Measurements from ENCODE around the gene GALNT9. TPM values are rescaled to one million over a fixed set of nuclear protein-coding genes. Genes with fewer than 3 reads are reported as not detected.

GALNT9 gene
- total RNA-seq, 1 experiment from 2014 or later, result 0.54 TPM

DNA sequence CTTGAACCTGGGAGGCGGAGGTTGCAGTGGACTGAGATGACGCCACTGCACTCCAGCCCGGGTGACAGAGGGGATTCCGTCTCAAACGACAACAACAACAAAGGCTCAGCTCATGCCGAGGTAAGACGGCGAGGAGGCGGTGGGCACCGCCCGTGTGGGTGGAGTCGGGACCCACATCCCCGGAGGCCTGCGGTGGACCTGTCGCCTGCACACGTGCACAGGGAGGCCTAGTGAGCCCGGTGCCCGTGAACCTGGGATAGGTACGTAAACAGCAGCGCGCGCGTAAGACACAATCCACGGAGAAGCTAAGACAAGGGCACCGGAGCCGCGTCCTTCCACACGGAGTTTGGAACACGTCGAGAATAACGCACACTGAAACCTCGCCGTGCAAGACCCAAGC, 78.7 kb downstream of the GALNT9 start:
- intact Hi-C loops (cut with micrococcal nuclease; ENCODE audit: unreplicated experiment), result no loop called here
- H3K9me3 Mint-ChIP-seq (ENCODE audit: low read depth, unreplicated experiment), result no peaks in the 10 kb centered on the region

DNA sequence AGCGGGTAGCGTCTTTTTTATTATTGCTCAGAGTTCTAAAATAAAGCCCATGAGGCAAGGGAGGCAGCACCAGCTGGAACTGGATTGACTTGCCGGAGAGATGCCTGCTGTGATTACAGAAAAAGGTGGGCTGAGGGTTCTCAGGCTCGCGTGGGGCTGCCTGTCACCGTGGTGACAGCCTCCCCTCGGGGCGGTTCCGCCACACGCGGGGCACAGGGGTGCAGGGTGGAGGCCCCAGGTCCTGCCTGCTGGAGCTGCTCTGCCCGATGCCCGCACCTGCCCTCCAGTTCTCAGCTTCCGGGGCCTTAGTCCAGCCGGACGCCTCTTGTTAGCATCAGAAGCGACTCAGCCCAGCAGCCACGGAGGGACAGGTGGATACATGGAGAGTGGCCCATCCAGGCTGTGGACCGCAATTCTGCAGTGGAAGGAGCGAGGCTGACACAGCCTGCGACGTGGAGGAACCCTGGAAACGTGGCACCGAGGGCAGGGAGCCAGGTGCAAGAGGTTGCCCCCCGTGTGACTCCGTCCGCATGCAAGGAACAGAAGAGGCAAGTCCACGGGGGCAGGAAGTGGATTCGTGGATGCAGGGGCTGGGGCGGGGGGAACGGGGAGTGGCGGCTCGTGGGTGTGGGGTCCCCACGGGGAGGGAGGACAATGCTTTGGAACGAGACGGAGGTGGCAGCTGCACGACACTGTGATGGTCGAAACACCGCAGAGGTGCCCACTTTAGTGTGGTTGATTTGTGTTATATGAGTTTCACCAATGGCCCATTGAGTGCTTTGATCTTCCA, 79.5 kb downstream of the GALNT9 start:
- CTCF ChIA-PET, result interaction anchor here (0.6 kb wide), 1 partner anchor 16 kb away, joined by 3 read pairs; no protein-coding TSS in a partner anchor
- H3K36me3 Mint-ChIP-seq (ENCODE audit: insufficient read depth, unreplicated experiment), result no peaks in the 10 kb centered on the region
- no peak for DNase-seq
- H3K27ac Mint-ChIP-seq (ENCODE audit: unreplicated experiment), result no peak overlapping the region
- no peak overlapping the region for H3K4me3 Mint-ChIP-seq (ENCODE audit: low read depth, unreplicated experiment)
- H3K4me1 Mint-ChIP-seq (ENCODE audit: low read depth, unreplicated experiment), result no peaks in the 10 kb centered on the region
- TF ChIP-seq, protein P1, sequence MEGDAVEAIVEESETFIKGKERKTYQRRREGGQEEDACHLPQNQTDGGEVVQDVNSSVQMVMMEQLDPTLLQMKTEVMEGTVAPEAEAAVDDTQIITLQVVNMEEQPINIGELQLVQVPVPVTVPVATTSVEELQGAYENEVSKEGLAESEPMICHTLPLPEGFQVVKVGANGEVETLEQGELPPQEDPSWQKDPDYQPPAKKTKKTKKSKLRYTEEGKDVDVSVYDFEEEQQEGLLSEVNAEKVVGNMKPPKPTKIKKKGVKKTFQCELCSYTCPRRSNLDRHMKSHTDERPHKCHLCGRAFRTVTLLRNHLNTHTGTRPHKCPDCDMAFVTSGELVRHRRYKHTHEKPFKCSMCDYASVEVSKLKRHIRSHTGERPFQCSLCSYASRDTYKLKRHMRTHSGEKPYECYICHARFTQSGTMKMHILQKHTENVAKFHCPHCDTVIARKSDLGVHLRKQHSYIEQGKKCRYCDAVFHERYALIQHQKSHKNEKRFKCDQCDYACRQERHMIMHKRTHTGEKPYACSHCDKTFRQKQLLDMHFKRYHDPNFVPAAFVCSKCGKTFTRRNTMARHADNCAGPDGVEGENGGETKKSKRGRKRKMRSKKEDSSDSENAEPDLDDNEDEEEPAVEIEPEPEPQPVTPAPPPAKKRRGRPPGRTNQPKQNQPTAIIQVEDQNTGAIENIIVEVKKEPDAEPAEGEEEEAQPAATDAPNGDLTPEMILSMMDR (IDR thresholded peaks at IDR 0.05; ENCODE audit: unreplicated experiment), result no peak
- no TSS peak for BruUV-seq (replicated peaks)
- intact Hi-C loops (cut with micrococcal nuclease; ENCODE audit: unreplicated experiment), result no loop called here
- no peaks in the 10 kb centered on the region for H3K9me3 Mint-ChIP-seq (ENCODE audit: low read depth, unreplicated experiment)
- peaks cover 93% of the 10 kb centered on the region for H3K27me3 Mint-ChIP-seq (ENCODE audit: unreplicated experiment)

More for the DNA sequence above, 78.7 kb downstream of the GALNT9 start:
- CTCF ChIA-PET, result interaction anchor here (0.6 kb wide), 1 partner anchor 16 kb away, joined by 3 read pairs; no protein-coding TSS in a partner anchor
- no TSS peak for BruUV-seq (replicated peaks)
- Mint-ChIP-seq H3K27me3 (ENCODE audit: unreplicated experiment) (peaks cover 95% of the 10 kb centered on the region), H3K27ac (ENCODE audit: unreplicated experiment) (no peak overlapping the region), H3K36me3 (ENCODE audit: insufficient read depth, unreplicated experiment) (no peaks in the 10 kb centered on the region), H3K4me3 (ENCODE audit: low read depth, unreplicated experiment) (no peak overlapping the region), H3K4me1 (ENCODE audit: low read depth, unreplicated experiment) (no peaks in the 10 kb centered on the region)
- TF ChIP-seq, protein P1 (IDR thresholded peaks at IDR 0.05; ENCODE audit: unreplicated experiment), result no peak
- DNase-seq, result no peak

DNA sequence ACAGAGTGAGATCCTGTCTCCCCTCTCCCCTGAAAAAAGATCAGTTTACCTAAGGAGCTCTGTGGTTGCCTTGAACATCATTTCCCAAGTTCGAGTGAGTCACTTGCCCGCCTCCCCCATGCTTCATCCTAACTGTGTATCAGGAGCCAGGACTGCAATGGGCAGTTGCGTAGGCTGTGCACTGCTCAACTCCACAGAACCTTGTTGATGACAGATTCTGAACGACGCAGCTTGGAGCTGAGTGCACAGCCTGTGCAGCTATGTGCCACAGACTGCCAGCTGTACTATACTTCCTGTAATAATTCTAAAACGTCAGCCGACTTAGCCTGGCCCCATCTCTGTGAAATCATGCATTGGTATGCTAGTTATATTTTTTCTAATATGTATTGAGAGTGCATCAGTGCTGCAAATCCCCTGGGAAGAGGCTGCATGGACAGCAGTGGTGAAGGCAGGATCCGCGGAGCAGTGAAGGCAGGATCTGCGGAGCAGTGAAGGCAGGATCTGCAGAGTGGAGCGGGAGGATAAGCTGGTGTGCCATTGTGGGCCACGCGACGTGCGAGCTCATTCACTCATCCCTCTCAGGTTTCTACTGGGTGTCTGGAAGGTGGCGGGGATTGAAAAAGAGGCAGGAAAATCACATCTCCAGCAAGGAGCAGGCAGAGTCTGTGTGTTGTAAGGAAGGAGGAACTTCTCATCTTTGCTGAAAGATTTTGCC, 80.8 kb downstream of the GALNT9 start:
- intact Hi-C loops (cut with micrococcal nuclease; ENCODE audit: unreplicated experiment), result no loop called here
- no peaks in the 10 kb centered on the region for H3K4me1 Mint-ChIP-seq (ENCODE audit: low read depth, unreplicated experiment)
- H3K27ac Mint-ChIP-seq (ENCODE audit: unreplicated experiment), result no peak overlapping the region
- no peak for DNase-seq
- H3K9me3 Mint-ChIP-seq (ENCODE audit: low read depth, unreplicated experiment), result peaks cover 2% of the 10 kb centered on the region
- TF ChIP-seq, protein P1 (IDR thresholded peaks at IDR 0.05; ENCODE audit: unreplicated experiment), result no peak
- peaks cover 4% of the 10 kb centered on the region for H3K36me3 Mint-ChIP-seq (ENCODE audit: insufficient read depth, unreplicated experiment)
- no TSS peak for BruUV-seq (replicated peaks)
- H3K27me3 Mint-ChIP-seq (ENCODE audit: unreplicated experiment), result peaks cover 80% of the 10 kb centered on the region
- H3K4me3 Mint-ChIP-seq (ENCODE audit: low read depth, unreplicated experiment), result no peak overlapping the region
- CTCF ChIA-PET, result interaction anchor here (1.0 kb wide), 1 partner anchor 36 kb away, joined by 3 read pairs; no protein-coding TSS in a partner anchor

DNA sequence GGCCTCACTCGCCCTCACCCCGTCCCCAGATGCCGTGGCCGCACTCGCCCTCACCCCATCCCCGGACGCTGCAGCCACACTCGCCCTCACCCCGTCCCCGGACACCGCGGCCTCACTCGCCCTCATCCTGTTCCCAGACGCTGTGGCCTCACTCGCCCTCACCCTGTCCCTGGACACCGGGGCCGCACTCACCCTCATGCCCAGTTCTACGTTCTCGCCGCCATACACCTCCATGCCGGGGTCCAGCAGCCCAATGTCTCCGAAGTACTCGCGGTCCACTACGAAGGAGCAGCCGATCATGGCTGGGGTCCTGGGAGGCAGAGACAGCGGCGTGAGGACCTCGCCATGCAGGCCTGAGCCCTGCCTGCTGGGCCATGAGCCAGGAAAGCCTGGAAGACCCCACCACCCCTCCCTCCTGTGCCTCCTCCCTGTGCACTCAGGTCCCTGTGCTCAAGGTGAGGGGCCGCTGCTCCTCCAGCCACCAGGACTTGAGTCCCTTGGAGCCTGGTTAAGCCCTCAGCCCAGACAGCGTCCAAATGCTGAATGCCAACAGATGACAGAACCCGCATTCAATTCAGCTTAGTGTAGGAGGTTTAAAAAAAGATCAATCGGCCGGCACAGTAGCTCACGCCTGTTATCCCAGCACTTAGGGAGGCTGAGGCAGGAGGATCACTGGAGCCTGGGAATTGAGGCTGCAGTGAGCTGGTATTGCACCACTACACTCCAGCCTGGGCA, 81.5 kb downstream of the GALNT9 start:
- no peak for DNase-seq
- TF ChIP-seq, protein P1 (IDR thresholded peaks at IDR 0.05; ENCODE audit: unreplicated experiment), result no peak
- H3K9me3 Mint-ChIP-seq (ENCODE audit: low read depth, unreplicated experiment), result peaks cover 8% of the 10 kb centered on the region
- intact Hi-C loops (cut with micrococcal nuclease; ENCODE audit: unreplicated experiment), result no loop called here
- no peaks in the 10 kb centered on the region for H3K4me1 Mint-ChIP-seq (ENCODE audit: low read depth, unreplicated experiment)
- no peak overlapping the region for H3K4me3 Mint-ChIP-seq (ENCODE audit: low read depth, unreplicated experiment)
- BruUV-seq (replicated peaks), result no TSS peak
- H3K27me3 Mint-ChIP-seq (ENCODE audit: unreplicated experiment), result peaks cover 78% of the 10 kb centered on the region
- peaks cover 7% of the 10 kb centered on the region for H3K36me3 Mint-ChIP-seq (ENCODE audit: insufficient read depth, unreplicated experiment)
- H3K27ac Mint-ChIP-seq (ENCODE audit: unreplicated experiment), result no peak overlapping the region
- CTCF ChIA-PET, result interaction anchor here (1.0 kb wide), 1 partner anchor 37 kb away, joined by 3 read pairs; no protein-coding TSS in a partner anchor

All from Calu3 (cell line).